ENCODE results near the gene NKIRAS1. TPM values are rescaled to one million over a fixed set of nuclear protein-coding genes. Genes with fewer than 3 reads are reported as not detected.

The NKIRAS1 gene
- total RNA-seq, 4 donors from 2014 or later: 12.9 to 21.9 (median 15.8) TPM

DNA sequence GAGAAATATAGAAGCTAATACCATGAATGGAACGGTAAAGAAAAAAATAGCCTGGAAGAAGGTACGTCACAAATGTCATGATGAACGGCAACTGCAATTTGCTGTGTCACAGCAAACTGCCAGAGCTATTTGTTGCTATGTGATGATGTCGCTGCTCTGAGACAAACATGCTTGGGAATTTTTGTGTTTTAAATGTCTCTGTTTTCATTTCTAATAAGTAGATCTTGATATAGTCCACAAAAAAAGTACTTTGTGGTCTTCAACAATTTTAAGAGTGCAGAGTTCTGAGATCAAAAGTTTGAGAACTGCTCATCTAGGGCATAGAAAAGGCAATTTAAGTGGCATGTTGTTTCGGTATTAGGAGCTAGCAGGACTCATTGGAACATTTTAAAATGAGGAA, 24.0 kb upstream of the NKIRAS1 start:
- TF ChIP-seq, protein P1, sequence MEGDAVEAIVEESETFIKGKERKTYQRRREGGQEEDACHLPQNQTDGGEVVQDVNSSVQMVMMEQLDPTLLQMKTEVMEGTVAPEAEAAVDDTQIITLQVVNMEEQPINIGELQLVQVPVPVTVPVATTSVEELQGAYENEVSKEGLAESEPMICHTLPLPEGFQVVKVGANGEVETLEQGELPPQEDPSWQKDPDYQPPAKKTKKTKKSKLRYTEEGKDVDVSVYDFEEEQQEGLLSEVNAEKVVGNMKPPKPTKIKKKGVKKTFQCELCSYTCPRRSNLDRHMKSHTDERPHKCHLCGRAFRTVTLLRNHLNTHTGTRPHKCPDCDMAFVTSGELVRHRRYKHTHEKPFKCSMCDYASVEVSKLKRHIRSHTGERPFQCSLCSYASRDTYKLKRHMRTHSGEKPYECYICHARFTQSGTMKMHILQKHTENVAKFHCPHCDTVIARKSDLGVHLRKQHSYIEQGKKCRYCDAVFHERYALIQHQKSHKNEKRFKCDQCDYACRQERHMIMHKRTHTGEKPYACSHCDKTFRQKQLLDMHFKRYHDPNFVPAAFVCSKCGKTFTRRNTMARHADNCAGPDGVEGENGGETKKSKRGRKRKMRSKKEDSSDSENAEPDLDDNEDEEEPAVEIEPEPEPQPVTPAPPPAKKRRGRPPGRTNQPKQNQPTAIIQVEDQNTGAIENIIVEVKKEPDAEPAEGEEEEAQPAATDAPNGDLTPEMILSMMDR (IDR thresholded peaks at IDR 0.05; ENCODE audit: low read depth): no peak

DNA sequence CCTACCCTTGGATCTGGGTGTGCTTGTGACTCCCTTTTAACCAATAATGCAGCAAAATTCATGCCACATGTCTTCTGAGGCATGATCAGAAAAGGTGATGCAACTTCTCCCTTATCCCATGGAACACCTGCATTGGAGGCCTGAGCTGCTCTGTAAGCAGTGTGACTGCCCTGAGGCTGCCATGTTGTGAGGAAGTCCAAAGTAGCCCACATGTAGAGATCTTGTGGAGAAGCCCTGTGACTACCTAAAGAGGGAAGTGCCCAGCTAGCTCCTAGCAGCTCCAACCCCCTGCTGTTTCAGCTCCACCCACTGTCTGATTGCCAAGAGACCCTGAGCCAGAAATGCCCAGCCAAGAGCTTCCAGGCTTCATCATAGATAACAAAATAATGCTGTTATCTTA, 21.9 kb upstream of the NKIRAS1 start:
- TF ChIP-seq, protein P1 (IDR thresholded peaks at IDR 0.05; ENCODE audit: low read depth): no peak

DNA sequence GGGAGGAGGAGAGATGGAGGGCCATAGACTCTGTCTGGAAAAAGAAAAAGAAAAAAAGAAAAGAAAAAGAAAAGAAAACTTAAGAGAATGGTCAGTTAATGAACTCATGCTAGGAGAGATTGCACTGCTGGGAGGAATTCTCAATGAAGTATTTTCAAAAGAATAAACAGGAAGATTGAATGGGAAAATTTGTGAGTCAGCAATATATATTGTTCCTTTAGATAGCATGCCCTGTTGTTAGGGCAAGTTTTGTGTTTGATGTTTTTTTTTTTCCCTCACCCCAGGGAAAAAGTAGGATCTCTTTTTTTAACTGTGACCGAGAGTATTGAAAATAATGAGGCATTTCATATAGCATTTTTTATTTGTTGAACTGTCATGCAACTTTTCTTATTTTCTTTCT, 20.5 kb upstream of the NKIRAS1 start:
- TF ChIP-seq, protein P1 (IDR thresholded peaks at IDR 0.05; ENCODE audit: low read depth): no peak

DNA sequence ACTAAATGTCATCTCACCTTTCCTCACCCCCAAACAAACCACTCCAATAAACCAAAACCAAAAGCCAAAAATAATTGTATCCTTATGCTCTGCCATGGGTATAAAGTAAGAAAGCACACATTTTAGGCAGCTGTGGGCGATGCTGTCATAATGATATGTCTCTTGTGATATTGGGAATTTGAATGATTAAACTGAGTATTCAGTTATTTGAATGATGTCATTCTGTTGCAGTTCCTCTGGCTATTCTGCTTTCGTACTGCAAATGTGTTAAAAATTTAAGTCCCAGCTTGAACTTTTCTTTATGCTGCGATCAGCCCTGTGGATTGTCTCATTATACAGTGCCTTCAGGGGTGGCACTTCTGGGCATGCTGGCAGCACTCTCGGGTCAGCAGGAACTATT, 17.5 kb upstream of the NKIRAS1 start:
- TF ChIP-seq, protein P1 (IDR thresholded peaks at IDR 0.05; ENCODE audit: low read depth): no peak

DNA sequence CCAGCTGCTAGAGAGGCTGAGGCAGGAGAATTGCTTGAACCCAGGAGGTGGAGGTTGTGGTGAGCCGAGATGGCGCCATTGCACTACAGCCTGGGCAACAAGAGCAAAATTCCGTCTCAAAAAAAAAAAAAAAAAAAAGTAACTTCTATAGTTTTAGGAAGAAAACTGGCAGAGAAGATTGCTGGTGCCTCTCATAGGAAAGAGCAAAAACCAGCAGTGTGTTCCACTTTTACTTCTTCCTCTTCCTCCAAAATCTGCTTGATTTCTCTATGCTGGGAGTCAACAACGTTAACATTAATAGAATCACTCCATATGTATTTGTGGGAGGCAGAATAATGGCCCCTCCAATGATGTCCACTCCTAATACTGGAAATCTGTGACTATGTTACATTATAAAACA, 15.8 kb upstream of the NKIRAS1 start:
- TF ChIP-seq, protein P1 (IDR thresholded peaks at IDR 0.05; ENCODE audit: low read depth): no peak

DNA sequence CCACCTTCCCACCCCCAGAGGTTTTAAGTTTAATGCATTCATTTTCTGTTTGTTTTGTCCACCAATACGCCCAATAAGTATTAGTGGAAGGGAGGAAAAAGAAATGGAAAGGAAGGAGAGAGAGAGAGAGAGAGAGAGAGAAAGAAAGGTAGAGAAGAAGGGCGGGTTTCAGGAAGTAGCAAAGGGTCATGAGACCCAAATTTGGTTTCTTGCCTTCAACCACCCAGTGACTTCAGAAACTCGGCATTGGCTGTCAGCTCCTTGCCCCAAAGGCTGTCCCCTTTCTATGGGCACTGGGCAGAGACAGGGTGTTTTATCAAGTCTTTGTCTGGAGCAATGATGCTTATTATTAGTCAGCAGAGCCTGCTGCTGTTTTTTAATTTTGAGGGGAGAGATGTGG, 14.8 kb upstream of the NKIRAS1 start:
- TF ChIP-seq, protein P1 (IDR thresholded peaks at IDR 0.05; ENCODE audit: low read depth): no peak

DNA sequence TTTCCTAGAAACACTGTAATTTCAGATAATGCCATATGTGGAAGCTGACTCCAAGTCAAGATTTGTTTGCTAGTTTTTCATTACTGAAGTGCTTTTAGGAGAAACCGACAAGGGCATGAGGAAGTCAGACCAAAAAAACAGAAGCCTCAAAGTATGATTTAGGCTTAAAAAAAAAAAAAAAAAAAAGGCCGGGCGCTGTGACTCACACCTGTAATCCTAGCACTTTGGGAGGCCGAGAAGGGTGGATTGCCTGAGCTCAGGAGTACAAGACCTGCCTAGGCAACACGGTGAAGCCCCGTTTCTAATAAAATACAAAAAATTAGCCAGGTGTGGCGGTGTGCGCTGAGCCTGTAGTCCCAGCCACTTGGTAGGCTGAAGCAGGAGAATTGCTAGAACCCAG, 11.7 kb upstream of the NKIRAS1 start:
- TF ChIP-seq, protein P1 (IDR thresholded peaks at IDR 0.05; ENCODE audit: low read depth): no peak

Data from subcutaneous adipose tissue (tissue), 4 donors.